ENCODE measurements around the gene TMEM138. TPM values are rescaled to one million over a fixed set of nuclear protein-coding genes. Genes with fewer than 3 reads are reported as not detected.

The TMEM138 gene
- 10.8 and 41.9 TPM in 2 replicates for total RNA-seq (2014; rRNA removed; shearing (Covaris generic))

DNA sequence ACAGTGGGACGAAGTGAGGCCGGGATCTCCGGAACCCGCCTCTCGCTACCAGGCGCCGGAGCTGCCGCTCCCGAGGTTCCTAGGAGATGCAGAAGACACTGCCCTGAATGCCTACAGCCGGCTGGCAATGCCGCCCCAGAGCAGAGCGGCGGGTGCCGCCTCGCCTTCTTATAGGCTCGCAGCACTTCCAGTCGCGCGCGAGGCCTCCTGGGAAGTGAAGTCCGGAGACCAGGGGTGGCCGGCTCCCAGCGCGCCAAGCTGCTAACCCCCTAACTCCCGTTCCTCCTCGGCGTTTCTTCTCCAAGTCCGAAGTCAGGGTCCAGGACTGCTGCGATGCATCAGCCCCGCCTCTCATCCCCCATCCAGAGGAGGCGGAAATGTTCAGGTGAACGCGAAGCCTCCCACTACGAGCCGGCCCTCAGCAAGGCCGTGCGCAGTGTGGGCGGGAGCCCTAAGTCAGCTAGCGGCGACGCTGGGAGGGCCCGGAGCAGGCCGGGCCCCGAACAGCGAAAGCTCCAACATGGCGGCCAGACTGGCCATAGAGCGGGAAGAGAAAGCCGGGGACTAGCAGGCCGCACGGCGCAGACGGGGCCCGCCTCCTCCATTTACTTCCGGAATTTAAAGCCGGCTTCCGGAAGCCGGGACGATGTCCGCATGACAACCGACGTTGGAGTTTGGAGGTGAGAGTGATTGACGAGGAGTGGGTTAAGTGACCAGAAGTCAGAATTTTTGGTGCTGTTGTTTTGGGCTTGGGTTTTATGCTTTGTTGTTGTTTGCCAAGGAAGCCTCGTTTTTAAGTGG lies at the start of gene TMEM138, which contains the start of gene CYB561A3:
Gene TMEM138 (plus strand): TSS at position 634 of the 801 bp plus-strand sequence. CDS start 2,017 bp downstream, outside the sequence.
Gene CYB561A3 (minus strand): TSS at position 142 of the 801 bp plus-strand sequence. CDS start 5,169 bp downstream, outside the sequence.
- DNase-seq (ENCODE audit: low spot score) = peak; percentile 87

DNA sequence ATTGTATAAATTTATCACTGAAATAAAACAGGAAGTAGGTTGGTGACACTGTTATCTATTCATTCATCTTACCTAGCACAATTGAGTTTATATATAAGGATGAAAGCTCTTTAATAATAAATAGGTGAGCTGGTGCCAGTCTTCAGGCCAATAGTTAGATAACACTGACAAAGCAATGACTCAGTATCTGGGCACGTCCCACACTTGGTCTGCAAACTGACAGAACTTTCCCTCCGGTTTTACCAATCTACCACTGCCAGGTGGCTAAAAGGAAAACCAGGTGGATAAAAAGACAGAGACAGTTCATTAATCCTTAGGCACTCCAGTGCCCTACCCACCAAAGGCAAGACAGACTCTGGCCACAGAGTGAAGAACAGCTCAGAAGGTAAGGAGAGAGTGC lies 46.9 kb upstream of the TMEM138 start:
- no peak for DNase-seq (ENCODE audit: low spot score)

DNA sequence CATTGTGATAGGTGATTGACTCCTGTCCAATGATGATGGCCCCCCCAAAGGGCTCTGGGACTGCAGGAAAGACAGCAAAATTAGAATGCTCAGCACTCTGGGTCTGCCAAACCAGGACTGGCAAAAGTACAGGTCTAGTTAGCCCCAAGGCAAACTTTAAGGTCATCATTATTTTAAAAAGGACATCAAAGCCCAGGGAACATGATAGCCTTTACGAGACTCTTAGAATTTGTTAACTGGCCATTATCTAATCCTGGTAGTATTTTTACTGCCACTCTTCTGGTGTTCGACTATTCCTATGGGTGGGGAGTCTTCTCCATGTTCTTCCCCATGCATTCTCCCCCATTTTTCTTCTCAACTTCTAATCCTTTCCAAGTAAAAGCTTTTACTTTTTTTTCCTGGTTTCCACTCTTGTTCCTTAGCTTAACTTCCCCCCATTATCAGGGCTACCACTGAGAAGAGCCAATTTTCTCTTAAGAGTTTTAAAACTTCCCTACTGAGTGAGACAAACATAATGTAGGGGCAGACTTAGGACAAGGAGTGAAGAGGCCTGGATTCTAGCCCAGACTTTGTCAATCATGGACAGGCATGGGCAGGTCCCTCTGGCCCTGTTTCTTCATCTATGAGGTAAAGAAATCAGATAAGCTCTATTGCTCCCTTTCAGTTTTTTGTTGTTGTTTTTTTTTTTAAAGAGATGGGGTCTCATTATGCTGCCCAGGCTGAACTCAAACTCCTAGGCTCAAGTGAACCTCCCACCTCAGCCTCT lies 36.3 kb upstream of the TMEM138 start:
- DNase-seq (ENCODE audit: low spot score) = no peak

DNA sequence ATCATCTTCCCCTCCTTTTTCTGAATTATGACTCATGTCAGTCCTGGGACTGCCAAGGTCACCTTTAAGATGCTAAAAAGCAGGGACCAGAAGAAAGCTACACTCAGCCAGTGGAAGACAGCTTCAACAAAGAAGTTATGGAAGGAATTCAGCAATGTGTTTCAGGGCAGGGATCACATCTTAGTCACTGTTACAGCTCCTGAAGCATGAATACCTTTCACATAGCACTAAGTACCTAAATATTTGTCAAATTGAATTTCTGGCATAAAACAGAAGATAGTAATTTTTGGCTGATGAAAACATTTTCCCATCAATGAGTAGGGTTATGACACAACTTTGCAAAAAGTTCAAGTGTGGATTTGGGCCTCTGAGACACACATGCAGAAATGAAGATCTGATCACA lies 34.5 kb upstream of the TMEM138 start:
- DNase-seq (ENCODE audit: low spot score) = no peak

DNA sequence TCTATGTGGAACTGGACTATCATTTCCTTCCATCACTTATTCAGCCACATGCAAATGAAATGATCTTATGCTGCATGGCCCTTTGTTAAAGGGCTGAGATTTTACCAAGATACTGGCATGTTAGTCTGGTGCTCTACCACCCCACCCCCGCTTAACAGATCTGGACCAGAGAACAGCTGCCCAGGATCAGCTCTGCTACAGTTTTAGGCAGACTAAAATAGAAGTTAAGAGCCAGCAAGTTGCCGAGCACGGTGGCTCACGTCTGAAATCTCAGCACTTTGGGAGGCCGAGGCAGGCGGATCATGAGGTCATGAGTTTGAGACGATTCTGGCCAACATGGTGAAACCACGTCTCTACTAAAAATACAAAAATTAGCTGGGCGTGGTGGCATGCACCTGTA lies 33.8 kb upstream of the TMEM138 start:
- no peak for DNase-seq (ENCODE audit: low spot score)

DNA sequence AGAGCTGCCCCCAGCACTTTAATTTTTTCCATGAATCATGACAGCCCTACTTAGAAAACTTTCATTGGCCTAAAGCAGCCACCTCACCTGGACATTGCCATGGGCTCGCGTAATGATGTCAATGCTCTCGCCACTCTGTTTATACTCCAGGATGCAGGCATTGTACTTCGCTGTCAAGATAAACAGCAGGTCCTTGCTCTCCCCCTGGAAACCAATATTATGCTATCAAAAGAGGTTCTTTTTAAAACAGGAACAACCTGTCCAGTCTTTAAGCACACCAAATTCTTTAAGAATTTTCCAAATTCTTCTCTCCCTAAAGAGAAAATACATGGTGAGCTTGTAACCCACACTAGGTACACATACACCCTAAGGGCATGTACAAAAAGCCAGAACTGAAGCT lies 32.3 kb upstream of the TMEM138 start:
- DNase-seq (ENCODE audit: low spot score) = no peak

DNA sequence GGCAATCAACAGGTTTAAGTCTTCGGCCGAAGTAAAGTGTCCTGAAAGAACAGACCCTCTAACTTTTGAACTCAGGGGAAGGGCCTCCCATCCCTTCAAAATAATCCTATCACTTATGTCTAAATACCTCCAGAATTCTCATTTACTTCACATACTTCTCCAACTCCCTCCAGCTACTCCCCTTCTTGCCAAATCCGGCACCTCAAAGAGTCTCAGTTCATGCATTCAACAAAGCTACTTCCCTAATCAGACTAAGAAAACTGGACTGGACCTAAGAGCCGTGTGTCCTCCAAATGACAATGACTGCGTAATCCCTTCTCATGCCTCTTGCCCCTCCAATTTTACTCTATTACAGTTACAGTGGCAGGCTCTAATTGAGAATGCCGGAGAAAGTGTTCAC lies 30.5 kb upstream of the TMEM138 start:
- no peak for DNase-seq (ENCODE audit: low spot score)

DNA sequence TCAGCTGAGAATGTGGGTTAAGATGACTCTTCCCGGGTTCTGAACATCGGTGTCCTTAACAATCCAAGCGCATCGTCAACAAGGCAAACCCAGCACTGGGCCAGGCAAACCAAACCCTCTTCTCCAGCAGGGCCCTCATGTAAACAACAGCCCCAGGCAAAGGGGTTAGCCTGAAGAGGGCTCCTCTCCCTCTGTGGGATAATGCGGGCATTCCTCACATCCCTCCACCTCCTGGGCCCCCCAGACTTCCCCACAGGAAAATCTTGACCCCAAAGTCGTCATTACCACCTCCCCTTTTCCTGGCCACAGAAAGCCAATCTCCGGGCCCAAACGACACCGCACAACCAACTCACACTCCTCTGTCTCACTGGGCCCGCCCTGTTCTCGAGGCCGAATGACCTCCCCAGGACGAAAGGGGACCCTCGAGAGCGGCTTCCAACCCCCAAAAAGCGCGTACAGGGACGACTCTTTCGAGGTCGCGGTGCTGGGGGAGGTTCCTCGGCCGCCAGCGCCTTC lies 29.8 kb upstream of the TMEM138 start:
- DNase-seq (ENCODE audit: low spot score) = no peak

DNA sequence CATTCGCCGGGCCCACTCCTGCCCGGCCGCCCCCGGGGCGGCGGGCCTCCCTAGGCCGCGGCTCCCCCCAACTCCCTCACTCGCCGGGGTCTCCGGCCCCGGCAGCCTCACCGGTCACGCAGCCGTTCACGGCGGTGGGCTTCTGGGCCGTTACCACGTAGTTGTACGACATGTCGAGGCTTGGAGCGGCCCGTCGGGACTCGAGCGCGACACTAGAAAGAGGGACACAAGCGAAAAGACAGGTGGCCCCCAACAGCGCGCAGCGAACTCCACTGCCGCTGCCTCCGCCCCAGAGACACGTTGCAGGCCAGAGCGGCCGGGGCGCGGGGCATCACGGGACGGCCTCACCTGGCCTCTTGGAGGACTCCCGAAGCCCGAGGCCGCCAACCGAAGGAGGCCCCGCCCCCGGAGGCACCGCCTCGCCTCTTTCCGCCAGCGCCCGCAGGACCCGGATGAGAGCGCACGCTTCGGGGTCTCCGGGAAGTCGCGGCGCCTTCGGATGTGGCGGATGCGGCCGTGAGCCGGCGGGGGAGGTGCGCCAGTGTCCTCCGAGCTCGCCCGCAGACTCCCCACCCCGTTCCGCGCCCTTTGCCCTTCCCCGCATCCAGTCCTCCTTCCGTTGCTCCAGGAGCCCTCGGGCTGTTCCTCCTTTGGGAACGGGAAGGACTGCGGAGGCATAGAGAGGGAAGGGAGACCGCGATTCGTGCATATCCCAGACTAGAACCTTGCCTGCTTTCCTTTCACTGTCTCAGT lies 29.2 kb upstream of the TMEM138 start, which contains the start of the genes DDB1 and TKFC:
Gene DDB1 (minus strand): TSS at position 309 of the 753 bp plus-strand sequence. CDS start 137 bp downstream, at position 172.
Gene TKFC (plus strand): TSS at position 432 of the 753 bp plus-strand sequence. CDS start 1,501 bp downstream, outside the sequence.
- DNase-seq (ENCODE audit: low spot score) = peak; percentile 78

DNA sequence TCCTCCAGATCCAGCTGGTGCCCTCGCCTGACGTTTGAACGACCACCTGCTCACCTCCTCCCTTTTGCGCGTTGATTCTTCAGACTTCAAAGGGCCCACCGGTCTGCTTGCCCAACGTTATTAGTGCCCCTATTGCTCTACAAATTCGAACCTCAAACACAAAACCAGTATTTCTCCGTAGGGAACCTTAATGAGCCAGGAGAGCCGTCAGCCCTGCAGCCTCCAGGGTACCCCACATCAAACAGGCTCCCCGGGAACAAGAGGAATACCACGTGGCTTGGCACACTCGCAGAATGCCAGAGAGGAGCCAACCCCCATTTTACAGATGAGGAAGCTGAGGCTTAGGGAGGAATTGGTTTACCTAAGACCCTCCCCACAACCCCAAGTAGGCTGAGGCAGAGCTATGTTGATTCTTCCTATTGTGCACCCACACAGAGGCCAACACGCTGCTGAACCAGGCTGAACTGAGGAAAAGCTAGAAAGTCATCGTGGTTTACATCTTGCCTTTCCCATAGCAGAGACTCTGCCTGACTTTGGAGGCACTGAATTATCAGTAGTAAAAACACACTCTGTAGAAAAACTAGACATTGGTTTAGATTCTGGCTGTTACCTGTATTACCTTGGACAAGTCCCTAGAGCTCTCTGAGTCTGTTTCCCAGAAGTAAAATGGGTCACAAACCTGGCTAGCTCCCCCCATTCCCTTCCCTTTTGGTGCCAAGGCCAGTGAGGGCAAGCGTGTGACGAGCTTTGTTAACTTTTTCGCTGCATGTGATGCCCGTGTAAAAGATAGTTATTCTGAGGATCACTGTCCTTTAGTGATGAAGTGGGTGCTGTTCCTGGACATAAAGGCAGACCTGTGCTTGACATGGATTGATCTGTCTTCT lies 28.4 kb upstream of the TMEM138 start:
- DNase-seq (ENCODE audit: low spot score) = no peak

DNA sequence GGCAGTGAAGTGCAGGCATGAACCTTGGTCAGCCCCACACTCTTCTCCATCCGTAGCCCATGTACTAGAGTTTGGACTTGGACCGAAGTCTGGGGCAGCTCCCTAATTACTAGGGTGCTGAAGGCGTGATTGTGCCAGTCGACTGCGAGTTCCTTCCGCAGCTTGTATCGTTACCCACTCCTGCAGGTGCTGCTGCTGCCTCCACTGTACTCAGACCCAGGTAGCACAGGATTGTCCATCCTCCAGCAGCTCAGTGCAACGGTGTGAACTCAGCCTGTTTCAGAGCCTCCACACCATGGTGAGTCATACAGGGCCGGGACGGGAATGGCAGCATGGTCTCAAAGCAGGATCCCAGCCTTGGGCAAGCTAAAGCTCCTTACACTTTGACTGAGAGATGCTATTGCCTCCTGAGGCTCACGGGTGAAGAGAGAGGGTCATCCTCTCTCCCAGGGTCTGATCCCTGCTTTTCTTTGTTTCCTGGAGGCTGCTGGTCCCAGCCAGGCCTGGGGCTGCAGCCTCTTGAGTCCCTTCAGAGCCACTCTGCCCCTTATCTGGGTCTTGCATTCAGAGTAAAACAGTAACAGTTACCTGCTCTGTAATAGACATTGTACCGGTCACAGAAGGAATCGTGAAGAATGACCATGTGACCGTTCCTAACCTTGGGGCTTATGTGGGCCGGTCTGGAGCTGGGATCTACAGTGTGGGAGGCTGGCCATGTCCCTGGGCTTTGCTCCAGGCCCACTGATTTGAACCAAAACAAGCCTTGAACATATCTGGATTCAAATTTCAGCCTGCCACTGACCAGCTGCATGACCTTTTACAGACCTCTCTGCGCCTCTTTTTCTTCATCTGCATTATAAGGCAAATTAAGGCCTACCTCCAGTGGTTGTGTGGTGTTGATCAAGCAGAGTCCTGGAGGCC lies 27.5 kb upstream of the TMEM138 start:
- peak; percentile 22 for DNase-seq (ENCODE audit: low spot score)

DNA sequence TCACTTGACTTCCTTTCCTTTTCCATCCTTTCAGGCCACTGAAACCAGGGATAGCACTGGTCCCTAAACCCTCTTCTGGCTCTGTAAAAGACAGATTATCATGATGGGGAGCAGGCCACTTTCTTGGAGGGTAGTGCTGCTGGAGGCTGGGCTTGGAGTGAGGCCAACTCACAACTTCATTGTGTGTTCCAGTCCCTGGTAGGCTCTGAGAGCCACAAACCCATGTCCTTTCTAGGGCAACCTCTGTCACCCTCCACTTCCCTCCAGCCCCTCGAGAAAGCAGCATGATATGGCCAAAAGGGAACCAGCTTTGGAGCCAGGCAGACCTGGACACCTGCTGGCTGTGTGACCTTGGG lies 26.8 kb upstream of the TMEM138 start:
- no peak for DNase-seq (ENCODE audit: low spot score)

DNA sequence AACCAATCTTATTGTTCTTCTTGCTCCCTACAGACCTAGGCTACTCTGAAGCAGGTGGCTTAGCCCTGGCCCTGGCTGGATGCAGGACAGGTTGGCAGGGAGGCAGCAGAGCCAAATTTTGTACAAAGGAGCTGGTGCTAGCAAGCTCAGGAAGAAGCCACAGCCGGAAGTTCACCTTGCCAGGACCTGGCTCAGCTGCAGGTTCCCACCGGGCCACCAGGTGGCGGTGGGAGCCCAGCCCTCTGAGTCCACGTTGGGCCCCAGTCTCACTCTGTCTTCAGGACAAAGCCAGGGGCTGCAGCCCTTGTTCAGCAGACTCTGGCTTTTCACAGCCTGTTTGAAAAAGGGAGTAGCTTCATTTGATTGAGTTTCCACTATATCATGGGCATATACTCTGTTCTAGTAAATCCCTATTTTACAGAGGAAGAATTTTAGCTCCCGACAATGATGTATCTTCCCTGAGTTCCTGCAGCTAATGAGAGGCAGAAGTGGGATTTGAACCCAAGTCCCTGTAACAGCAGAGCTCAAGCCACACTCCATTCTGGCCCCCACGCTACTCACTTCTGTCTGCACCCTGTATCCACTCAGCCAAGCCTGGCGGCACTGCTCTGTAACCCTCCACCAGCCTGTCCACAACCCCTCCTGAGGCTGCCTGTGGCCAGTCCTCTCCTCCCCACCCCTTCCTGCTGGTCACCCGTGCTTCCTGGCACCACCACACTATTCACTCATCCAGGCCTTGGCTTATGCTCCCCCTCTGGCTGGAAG lies 25.8 kb upstream of the TMEM138 start:
- peak; percentile 64 for DNase-seq (ENCODE audit: low spot score)

DNA sequence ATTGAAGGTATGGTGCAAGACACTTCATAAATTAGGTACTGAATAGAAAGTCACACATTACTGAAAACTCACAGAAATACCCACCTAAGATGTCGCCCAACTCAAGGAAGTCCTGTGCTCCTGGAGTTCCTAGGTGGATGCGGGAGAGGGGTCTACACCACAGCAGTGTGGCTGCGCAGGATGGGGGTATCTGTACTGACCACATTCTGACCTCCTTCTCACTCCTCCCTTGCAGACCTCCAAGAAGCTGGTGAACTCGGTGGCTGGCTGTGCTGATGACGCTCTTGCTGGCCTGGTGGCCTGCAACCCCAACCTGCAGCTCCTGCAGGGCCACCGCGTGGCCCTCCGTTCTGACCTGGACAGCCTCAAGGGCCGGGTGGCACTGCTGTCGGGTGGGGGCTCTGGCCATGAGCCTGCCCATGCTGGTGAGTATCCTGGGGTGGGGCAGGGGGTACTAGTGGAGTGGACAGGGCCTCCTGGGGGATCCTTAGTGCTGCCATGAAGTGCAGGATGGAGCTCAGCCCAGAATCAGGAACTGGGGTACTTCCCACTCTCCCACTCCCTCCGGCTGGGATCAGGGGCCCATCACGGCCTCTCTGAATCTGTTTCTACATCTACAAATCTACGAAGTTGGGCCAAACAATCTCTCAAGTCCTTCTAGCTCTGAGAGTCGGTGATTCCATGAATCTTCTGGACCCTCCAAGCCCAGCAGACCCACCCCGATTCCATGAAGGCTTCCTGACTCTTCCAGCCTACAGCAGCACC lies 24.3 kb upstream of the TMEM138 start:
- DNase-seq (ENCODE audit: low spot score) = no peak

DNA sequence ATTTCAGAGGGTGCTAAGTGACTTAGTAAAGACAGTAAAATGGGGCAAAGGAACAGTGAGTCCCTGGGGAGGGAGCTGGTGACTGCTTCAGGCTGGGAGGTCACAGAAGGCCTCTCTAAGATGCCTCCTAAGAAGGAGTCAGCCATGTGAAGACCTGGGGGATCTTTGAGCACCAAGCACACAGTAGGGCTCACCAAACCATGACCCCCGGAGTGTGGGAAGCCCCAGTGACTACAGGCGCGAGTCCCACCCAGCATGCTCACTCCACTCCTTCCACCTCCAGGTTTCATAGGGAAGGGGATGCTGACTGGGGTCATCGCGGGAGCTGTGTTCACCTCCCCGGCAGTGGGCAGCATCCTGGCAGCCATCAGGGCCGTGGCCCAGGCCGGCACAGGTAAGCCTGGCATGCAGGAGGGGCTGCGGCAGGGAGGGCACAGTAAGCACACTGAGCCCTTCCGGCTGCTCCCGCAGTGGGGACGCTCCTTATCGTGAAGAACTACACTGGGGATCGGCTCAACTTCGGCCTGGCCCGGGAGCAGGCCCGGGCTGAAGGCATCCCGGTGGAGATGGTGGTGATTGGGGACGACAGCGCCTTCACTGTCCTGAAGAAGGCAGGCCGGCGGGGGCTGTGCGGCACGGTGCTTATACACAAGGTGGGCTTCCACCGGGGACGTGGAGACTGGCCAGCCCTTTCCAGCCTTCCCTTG lies 23.2 kb upstream of the TMEM138 start:
- DNase-seq (ENCODE audit: low spot score) = no peak

DNA sequence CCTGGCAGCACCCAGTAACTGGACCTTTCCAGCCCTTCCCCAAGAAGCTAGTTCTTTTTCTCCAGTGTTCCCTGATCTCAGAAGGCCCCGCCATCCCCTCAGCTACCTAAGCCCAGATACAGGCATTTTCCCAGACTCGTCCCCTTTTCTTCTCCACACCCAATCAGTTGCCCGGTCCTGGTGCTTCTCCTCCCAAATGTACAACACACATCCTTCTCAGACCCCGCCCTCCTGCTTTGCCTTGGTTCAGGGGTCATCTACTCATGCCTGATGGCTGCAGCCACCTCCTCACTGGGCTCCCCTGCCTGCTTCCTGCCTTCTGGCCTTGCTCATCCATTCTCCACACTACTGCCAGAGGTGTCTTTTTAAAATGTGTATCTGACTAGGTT lies 22.7 kb upstream of the TMEM138 start:
- no peak for DNase-seq (ENCODE audit: low spot score)

DNA sequence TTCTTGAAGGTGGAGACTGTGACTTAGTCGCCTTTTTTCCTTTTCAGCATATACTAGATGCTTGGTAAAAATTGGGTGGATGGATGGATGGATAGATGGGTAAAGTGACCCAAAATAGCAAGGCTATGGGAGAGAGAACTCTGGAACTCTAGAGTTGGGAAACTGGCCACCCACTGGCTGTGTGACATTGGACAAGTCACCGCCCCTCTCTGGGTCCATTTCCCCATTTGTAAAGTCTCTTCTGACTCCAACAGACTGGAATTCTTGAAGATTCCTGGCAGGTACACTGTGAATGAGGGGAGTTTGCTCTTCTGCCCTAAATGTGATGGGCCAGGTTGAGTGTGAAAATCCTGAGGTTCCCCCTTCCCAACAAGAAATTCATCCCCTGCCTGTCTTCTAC lies 21.2 kb upstream of the TMEM138 start:
- DNase-seq (ENCODE audit: low spot score) = no peak
